Epithelial cell of prostate (primary cell): ENCODE measurements around the gene INTS11.
"Not testable (repeated sequence)": the region's sequence is repeated elsewhere in the genome, so short reads cannot be mapped to it uniquely, and the experiment has no call there.

Source experiments
- DNase-seq: peaks from one replicate; pipeline ENCODE4 v3.0.0-alpha.2; 2011; ENCODE audit warnings: low read depth, low spot score
- H3K27ac ChIP-seq: fragments of 450-650 bp; 2 replicates; pipeline ENCODE4 v1.5.1; 2017; ENCODE audit warnings: mild to moderate bottlenecking

The INTS11 gene

GRCh38 chr1:1316199-1316598 is 8.3 kb downstream of the INTS11 start:
- H3K27ac ChIP-seq, DNase-seq: not testable (repeated sequence)

- no peak for DNase-seq
These were observed 9.0 kb downstream of the INTS11 start for GRCh38 chr1:1315435-1315954.

GRCh38 chr1:1314678-1315335 is 9.7 kb downstream of the INTS11 start:
- DNase-seq: no peak
- no peak overlapping the region for H3K27ac ChIP-seq

More at GRCh38 chr1:1315435-1315954, 9.0 kb downstream of the INTS11 start:
- no peak overlapping the region for H3K27ac ChIP-seq

GRCh38 chr1:1314237-1314586 is 10.2 kb downstream of the INTS11 start:
- DNase-seq: no peak
- H3K27ac ChIP-seq: no peak overlapping the region

- no peak for DNase-seq
- H3K27ac ChIP-seq: no peak overlapping the region
These were observed 10.8 kb downstream of the INTS11 start for GRCh38 chr1:1313500-1314236.

GRCh38 chr1:1312450-1313314 is 11.8 kb downstream of the INTS11 start:
- H3K27ac ChIP-seq: no peak overlapping the region
- DNase-seq: no peak

GRCh38 chr1:1311107-1312104 is 13.1 kb downstream of the INTS11 start:
- DNase-seq: no peak

GRCh38 chr1:1310476-1311053 is 13.9 kb downstream of the INTS11 start:
- no peak overlapping the region for H3K27ac ChIP-seq
- DNase-seq: no peak

More at GRCh38 chr1:1311107-1312104, 13.1 kb downstream of the INTS11 start:
- H3K27ac ChIP-seq: no peak overlapping the region

GRCh38 chr1:1310109-1310385 is 14.4 kb downstream of the INTS11 start:
- no peak overlapping the region for H3K27ac ChIP-seq
- no peak for DNase-seq

GRCh38 chr1:1309251-1310108 is 15.0 kb downstream of the INTS11 start:
- H3K27ac ChIP-seq: peak overlapping the region; percentile 87
- DNase-seq: no peak

GRCh38 chr1:1308756-1309250 is 15.7 kb downstream of the INTS11 start:
- H3K27ac ChIP-seq: peak overlapping the region; percentile 87
- DNase-seq: no peak

GRCh38 chr1:1307923-1308755 is 16.3 kb downstream of the INTS11 start, which contains the start of the genes ACAP3 and PUSL1:
Gene ACAP3, minus strand, starts transcription at chr1:1307930. Its CDS starts 115 bp downstream, at chr1:1307815.
Gene PUSL1, plus strand, starts transcription at chr1:1308597. Its CDS starts 47 bp downstream, at chr1:1308644.
- peak; percentile 70 for DNase-seq
- H3K27ac ChIP-seq: peak within 1 kb of the TSS; percentile 87

- DNase-seq: no peak
These were observed 17.1 kb downstream of the INTS11 start for GRCh38 chr1:1307261-1307922.

GRCh38 chr1:1306661-1307260 is 17.7 kb downstream of the INTS11 start:
- no peak for DNase-seq
- H3K27ac ChIP-seq: no peak overlapping the region

More at GRCh38 chr1:1307261-1307922, 17.1 kb downstream of the INTS11 start:
- peak overlapping the region; percentile 87 for H3K27ac ChIP-seq

- peak overlapping the region; percentile 63 for H3K27ac ChIP-seq
- DNase-seq: no peak
These were observed 18.3 kb downstream of the INTS11 start for GRCh38 chr1:1306070-1306660.
